DMS 273 (cell line): ENCODE results near the gene UIMC1.

Source experiments
- DNase-seq: peaks from one replicate; lab custom pipeline; 2025; ENCODE audit not compliant: unreplicated experiment; lab: John Stamatoyannopoulos, UW

Gene UIMC1

GRCh38 chr5:176902911-176903664 lies 103.5 kb downstream of the UIMC1 start:
- no peak for DNase-seq

GRCh38 chr5:176902102-176902814 lies 104.3 kb downstream of the UIMC1 start:
- no peak for DNase-seq

GRCh38 chr5:176901260-176902101 lies 105.1 kb downstream of the UIMC1 start:
- DNase-seq, result no peak

GRCh38 chr5:176900780-176901204 lies 105.8 kb downstream of the UIMC1 start:
- DNase-seq, result no peak

GRCh38 chr5:176899946-176900779 lies 106.4 kb downstream of the UIMC1 start:
- no peak for DNase-seq

- DNase-seq, result no peak
These were observed 107.2 kb downstream of the UIMC1 start, which contains the start of gene HK3 for GRCh38 chr5:176899296-176899891. Gene HK3 (minus strand): TSS chr5:176899346. CDS start chr5:176896159, 3,187 bp downstream.

GRCh38 chr5:176897263-176897662 lies 109.3 kb downstream of the UIMC1 start:
- DNase-seq, result no peak

- no peak for DNase-seq
These were observed 110.7 kb downstream of the UIMC1 start for GRCh38 chr5:176895831-176896230.

GRCh38 chr5:176894298-176894697 lies 112.3 kb downstream of the UIMC1 start:
- DNase-seq, result no peak

GRCh38 chr5:176892663-176893062 lies 113.9 kb downstream of the UIMC1 start:
- no peak for DNase-seq

GRCh38 chr5:176891331-176891958 lies 115.1 kb downstream of the UIMC1 start:
- no peak for DNase-seq

- DNase-seq, result no peak
These were observed 115.9 kb downstream of the UIMC1 start for GRCh38 chr5:176890455-176891330.

- no peak for DNase-seq
These were observed 117.0 kb downstream of the UIMC1 start for GRCh38 chr5:176889321-176890280.

- DNase-seq, result no peak
These were observed 117.8 kb downstream of the UIMC1 start for GRCh38 chr5:176888865-176889165.

- no peak for DNase-seq
These were observed 118.3 kb downstream of the UIMC1 start for GRCh38 chr5:176888016-176888864.

GRCh38 chr5:176887252-176887849 lies 119.2 kb downstream of the UIMC1 start:
- no peak for DNase-seq
